Coronary artery (tissue), 2 donors: ENCODE data around the gene WDR5.

Source experiments
- DNase-seq: peaks from one replicate; pipeline ENCODE4 v3.0.0-alpha.2; 2017; ENCODE audit warnings: low spot score
- H3K27ac ChIP-seq, 2 donors: fragments of 200-600 bp; sonication (generic); one replicate each; pipeline ENCODE4 v1.5.1; 2016 to 2019
- H3K4me3 ChIP-seq: fragments of 200-600 bp; sonication (generic); 2 replicates; pipeline ENCODE4 v1.5.1; 2016; ENCODE audit warnings: mild to moderate bottlenecking, moderate library complexity
- CTCF ChIP-seq: fragments of 200-600 bp; sonication (generic); IDR thresholded peaks from one replicate; pipeline ENCODE4 v1.5.1; 2019; ENCODE audit warnings: antibody characterized with exemption

The WDR5 gene

DNA sequence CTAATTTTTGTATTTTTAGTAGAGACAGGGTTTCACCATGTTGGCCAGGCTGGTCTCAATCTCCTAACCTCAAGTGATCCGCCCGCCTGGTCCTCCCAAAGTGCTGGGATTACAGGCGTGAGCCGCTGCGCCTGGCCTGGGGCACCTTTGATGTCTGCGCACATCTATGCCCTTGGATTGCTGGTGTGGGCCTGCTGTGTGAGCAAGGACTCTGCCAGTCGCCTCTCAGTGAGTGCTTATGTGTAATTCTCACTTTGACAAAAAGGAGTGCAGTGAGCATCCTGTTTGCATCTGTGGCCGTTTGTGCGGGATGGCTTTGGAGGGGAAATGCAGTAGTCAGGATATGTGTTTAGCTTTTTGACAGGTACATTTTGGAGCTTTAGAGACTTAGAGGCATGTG, 9.4 kb downstream of the WDR5 start:
- H3K4me3 ChIP-seq = no peak overlapping the region
- peak overlapping the region in 1 of 2 donors; percentile 11 for H3K27ac ChIP-seq
- TF ChIP-seq CTCF = no peak
- DNase-seq = no peak

DNA sequence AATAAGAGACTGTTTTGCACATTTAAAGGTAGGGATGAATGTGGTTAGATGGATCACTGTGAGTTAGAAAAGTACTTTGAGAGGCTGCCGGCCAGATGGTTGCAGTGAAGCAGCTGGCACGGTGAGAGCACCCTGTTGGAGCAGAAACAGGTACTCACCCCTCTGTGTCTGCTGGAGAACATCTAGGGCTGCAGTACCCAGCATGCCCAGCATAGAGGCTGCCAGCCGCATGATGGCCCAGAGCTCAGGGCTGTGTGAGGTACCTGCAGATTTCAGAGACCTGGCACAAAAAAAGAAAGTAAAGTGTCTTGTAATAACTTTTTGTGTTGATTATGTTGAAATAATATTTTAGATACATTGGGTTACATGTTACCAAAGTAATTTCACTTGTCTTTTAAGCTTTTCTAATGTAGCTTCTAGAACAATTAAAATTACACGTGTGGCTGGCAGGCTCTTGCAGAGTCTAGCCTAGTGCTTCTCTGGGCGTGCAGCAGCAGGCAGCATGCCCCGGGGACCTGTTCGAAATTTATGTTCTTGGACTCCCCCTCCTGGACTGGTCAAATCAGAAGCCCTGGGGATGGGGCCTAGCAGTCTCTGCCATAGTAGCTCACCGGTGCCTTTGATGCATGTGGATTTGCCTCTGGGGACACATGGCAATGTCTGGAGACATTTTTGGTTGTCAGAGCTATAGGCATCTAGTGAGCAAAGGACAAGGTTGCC, 11.1 kb downstream of the WDR5 start:
- no peak for DNase-seq
- TF ChIP-seq CTCF = no peak
- no peak overlapping the region for H3K27ac ChIP-seq
- H3K4me3 ChIP-seq = no peak overlapping the region

DNA sequence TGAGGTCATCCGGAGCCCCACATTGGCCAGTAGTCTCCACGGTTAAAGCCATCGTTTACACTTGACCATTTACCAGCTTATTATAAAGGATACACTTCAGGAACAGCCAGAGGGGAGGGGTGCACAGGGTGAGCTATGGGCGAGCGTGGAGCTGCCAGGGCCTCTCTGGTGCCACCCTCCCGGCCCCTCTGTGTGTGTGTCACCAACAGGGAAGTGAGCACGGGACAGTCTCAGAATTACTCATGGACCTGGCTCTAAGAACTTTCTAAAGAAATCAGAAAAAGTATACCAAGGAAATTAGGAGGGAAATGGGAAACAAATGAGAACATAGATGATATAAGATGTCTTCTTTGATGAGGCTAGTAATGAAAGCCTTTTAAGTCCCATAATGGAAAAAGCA, 13.5 kb downstream of the WDR5 start:
- no peak for DNase-seq

GRCh38 chr9:134150557-134151214, 14.8 kb downstream of the WDR5 start:
- no peak overlapping the region for H3K27ac ChIP-seq
- no peak for TF ChIP-seq CTCF

More for the DNA sequence above, 13.5 kb downstream of the WDR5 start:
- Histone ChIP-seq H3K4me3 (no peak overlapping the region), H3K27ac (no peak overlapping the region)
- no peak for TF ChIP-seq CTCF

GRCh38 chr9:134152022-134152448, 16.2 kb downstream of the WDR5 start:
- TF ChIP-seq CTCF = no peak
- Histone ChIP-seq H3K27ac (no peak overlapping the region), H3K4me3 (no peak overlapping the region)
- DNase-seq = no peak

More at GRCh38 chr9:134150557-134151214, 14.8 kb downstream of the WDR5 start:
- H3K4me3 ChIP-seq = no peak overlapping the region
- no peak for DNase-seq

DNA sequence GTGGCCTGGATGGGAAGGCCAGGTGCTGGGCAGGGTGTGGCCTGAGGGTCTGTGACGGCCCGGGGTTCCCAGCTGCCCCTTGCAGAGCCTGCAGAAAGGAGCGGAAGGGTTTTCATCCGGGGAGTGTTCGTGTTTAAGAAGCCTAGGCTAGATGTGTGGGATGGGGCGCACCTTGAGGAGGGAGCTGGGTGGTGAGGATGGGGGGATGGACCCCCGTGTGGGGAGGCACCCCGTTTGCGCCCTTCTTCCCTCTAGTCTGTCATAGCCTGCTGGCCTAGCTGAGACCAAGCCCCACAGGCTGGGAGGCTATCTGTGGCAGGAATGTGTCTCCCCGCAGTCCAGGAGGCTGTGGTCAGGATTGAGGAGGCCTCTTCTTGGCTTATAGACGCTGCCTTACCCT, 16.6 kb downstream of the WDR5 start:
- H3K27ac ChIP-seq = no peak overlapping the region
- H3K4me3 ChIP-seq = no peak overlapping the region
- TF ChIP-seq CTCF = no peak
- no peak for DNase-seq

GRCh38 chr9:134153450-134153849, 17.6 kb downstream of the WDR5 start:
- Histone ChIP-seq H3K4me3 (no peak overlapping the region), H3K27ac (no peak overlapping the region)
- TF ChIP-seq CTCF = no peak
- DNase-seq = no peak
